GM12872 (cell line): ENCODE measurements around the gene NUDT1.
A peak's percentile ranks its signal among the peaks of the same experiment; 100 is the strongest.

Experiments used
- TF ChIP-seq, protein P1 (sequence below): IDR thresholded peaks from 3 replicates; pipeline ENCODE4 v1.5.1; 2011; ENCODE audit warnings: low read depth, mild to moderate bottlenecking, low read length, moderate library complexity; ENCODE audit not compliant: insufficient read depth

The NUDT1 gene

DNA sequence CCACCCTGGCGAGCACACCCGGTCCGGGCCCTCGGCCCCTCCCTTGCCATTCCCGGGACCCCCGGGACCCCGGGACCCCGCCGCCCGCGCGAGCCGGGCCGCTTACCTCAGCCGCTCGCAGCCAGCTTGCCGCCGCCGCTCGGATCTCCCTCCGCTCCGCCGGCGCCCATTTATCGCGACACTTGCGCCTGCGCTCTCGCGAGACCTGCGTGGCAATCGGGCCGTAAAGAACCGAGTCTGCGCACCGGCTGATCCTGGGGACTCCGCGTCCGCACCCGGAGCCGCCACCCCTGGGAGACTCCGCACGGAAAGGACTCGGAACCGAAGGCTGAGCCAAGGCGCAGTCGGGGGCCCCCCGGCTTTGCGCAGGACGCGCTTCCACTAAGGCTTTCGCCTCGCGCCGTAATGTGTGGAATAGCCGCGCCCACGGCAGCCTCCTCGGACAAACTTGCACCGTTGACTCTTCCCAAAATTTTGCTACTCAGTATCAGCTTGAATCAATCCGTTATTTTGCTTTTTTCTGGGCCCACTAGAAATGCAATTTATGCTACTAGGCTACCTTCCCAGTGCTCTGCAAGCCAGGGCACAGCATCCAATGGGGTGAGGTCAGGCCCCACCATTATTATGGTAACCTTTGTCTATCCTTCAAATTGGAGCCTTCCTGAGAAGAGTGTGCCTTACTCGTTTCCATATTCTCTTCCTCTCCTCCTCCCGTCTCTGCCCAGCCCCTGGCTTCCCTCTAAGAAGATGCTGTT is 9.1 kb upstream of the NUDT1 start, which contains the start of gene MAD1L1:
MAD1L1 (minus strand) TSS at position 180 of the 755 bp plus-strand sequence. CDS start 2,812 bp downstream, outside the sequence.
- TF ChIP-seq, protein P1, sequence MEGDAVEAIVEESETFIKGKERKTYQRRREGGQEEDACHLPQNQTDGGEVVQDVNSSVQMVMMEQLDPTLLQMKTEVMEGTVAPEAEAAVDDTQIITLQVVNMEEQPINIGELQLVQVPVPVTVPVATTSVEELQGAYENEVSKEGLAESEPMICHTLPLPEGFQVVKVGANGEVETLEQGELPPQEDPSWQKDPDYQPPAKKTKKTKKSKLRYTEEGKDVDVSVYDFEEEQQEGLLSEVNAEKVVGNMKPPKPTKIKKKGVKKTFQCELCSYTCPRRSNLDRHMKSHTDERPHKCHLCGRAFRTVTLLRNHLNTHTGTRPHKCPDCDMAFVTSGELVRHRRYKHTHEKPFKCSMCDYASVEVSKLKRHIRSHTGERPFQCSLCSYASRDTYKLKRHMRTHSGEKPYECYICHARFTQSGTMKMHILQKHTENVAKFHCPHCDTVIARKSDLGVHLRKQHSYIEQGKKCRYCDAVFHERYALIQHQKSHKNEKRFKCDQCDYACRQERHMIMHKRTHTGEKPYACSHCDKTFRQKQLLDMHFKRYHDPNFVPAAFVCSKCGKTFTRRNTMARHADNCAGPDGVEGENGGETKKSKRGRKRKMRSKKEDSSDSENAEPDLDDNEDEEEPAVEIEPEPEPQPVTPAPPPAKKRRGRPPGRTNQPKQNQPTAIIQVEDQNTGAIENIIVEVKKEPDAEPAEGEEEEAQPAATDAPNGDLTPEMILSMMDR: no peak

DNA sequence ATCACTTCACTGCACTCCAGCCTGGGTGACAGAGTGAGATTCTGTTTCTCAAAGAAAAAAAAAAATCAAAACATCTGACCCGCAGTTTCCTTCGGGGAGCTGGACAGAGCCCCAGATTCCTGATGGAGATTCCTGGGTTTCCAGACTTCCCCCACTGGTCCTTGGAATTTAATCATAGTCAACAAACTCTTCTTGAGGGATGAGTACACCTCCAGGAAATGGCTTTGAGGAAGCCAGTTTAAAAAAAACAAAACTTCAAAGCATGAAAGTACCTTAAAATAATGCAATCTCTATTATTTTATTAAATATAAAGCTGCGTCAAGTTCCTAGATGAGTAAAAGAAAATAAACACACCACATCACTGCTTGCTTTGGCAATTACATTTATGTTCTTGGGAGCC is 8.1 kb upstream of the NUDT1 start:
- TF ChIP-seq, protein P1: no peak

DNA sequence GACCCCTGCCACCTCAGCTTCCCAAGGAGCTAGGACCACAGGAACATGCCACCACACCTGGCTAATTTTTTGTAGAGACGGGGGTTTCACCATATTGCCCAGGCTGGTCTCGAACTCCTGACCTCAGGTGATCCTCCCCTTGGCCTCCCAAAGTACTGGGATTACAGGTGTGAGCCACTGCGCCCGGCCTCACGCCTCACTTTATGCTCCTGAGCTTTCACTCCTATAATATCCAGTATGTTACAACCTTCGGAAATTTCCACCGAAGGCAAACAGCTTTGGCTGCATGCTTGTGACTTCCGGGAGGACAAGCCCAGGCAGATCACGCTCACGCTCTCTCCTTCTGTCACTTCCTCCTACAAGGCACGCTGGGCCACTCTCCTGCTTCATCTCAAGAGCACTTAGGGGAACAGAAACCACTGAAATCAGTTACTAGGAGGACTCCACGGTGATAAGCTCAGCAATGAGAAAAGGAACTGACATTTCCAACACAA is 4.9 kb upstream of the NUDT1 start:
- TF ChIP-seq, protein P1: no peak

DNA sequence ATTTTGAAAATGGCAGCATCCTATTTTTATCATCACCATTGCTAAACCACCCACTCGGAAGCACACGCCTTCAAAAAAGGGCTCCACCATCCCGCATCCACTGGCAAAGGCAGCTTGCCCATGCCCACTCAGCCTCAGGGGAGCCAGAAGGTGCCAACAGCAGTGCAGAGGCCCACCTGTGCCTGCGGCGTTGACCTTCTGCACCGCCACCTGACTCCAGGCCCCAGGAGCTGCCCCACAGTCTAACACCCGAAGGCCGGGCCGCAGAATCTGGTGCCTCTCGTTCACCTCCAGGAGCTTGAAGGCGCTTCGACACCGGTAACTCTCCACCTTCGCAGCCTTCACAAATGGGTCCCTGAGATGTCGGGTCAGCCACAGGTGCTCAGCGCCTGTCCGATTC is 2.8 kb upstream of the NUDT1 start:
- TF ChIP-seq, protein P1: no peak

DNA sequence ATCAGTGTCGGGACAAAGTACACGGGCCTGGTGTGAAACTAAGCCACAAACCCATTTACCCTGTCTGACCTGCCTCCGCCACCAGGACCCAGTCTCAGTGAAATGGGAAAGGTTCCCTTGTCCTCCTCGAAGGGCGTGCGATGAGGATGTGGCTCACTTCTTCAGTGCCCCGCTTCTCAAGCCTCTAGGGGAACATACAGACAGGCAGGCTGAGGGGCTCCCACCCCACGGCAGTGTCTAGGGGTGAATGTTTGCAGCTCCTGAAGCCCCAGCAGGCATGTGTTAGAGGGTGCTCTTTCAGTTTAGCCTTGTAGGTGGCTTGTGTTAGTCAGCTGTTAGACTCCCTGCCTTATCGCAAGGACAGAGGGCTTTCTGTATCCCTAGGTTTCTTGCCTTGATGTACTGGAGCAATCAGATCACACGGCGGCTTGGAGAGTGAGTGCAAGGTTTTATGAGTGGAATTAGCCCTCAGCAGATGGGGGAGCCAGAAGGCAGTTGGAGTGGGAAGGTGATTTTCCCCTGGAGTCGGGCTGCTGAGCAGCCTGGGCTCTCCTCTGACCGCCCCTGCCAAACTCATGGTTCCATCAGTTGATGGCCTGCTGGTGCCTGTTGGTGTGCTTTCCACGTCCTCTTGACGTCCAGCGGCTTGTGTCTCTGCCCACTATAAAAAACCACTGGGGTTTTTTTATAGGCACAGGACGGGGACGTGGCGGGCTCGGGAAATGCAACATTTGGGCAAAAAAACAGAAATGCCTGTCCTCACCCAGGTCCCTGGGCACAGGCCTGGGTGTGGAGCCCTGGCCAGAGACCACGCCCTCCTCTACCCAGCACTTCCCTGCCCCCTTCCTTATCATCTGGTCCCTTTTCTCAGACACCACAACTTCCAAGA is 759 bp downstream of the NUDT1 start:
- TF ChIP-seq, protein P1: 0 out of 3 replicates have a peak, but pooled peaks have one; percentile 14

DNA sequence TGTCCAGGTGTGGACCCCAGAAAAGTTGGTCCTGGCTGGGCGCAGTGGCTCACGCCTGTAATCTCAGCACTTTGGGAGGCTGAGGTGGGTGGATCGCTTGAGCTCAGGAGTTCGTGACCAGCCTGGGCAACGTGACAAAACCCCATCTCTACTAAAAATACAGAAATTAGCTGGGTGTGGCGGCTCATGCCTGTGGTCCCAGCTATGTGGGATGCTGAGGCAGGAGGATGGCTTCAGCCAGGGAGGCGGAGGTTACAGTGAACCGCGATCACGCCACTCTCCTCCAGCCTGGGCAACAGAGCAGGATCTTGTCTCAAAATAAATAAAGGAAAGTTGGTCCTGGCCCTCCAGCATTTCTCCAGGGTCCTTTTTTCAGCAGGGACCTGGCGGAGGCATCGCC is 1.4 kb downstream of the NUDT1 start:
- TF ChIP-seq, protein P1: no peak

DNA sequence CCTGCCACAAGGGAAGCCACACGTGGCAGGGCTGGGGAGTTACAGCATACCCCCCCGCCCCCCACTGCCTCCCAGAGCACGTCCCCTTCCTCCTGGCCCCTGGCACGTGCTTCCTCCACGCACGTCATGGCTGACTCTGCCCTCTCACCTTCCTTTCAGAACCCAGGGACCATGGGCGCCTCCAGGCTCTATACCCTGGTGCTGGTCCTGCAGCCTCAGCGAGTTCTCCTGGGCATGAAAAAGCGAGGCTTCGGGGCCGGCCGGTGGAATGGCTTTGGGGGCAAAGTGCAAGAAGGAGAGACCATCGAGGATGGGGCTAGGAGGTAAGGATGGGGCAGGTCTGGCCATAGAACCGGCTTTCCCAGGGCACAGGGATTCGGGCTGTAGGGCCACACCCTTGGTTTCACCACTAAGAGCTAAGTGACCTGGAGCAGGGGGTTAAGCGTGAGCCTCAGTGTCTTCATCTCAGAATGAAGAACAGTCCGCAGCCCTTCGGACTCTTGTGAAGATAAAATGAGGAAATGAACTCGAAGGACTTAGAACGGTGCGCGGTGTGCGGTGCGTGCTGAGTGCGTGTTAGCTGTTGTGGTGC is 2.5 kb downstream of the NUDT1 start:
- TF ChIP-seq, protein P1: no peak
